HL-60/S4 treated with retinoic acid at 250 ng/mL for 4 days and 3 days (cell line): ENCODE results near the gene CMTR1.
"Not testable (repeated sequence)": the region's sequence is repeated elsewhere in the genome, so short reads cannot be mapped to it uniquely, and the experiment has no call there.

Source experiments
- in situ Hi-C: fragments of 300-500 bp; cut with MboI; formaldehyde crosslinking; loops from 2 replicates; pipeline ENCODE4 v1.7.0; 2022; ENCODE audit warnings: low sequenced_read_pairs

The CMTR1 gene

DNA sequence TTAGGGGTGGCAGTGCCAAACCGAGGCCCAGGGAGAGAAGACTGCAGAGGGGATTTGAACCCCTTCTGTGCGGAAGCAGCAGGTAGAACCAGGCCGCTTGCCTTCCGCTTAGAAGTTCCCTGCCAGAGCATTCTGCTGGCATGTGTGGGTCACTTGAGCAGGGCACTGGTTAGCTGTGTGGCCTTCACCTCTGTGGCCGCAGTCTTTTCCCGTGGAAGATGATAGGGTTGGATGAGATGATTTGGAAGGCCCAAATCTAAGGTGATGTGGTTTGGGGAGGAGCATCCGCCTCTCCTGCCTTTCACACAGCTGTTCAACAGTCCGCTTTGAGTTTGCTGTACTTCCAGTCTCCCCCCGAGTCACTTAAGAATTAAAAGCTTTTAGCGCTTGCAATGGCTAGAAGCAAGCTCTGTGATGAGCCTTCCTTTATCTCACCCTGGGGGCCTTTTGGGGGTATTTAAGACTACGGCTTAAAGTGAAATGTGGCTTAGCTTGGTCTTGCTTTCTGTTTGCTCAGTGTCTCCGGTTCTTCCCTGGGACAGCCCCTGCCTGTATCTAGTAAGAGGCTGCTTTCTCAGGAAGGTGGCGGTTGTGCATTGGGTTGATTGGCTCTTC lies 743 bp downstream of the CMTR1 start:
- in situ Hi-C loops = no loop called here

- in situ Hi-C loops = no loop called here
Observed at GRCh38 chr6:37435373-37435772, 2.4 kb downstream of the CMTR1 start.

DNA sequence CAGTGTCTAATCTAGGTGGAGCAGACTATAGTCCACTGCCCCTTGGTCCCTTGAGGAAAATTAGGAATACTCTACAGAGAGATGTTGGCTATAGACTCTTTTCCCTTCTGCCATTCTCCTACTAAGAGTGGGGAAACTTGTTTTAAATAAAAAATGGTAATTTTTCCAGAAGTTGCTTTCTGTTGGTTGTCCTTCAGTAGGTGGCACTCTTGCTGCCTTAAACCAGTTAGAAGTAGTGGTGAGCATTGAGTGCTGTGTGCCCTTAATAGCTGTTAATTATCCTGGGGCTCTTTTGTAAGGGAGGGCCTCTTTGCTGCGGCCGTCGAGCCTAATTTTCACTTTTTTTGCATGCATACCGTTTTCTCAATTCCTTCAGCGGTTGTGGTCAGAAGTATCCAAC lies 2.8 kb downstream of the CMTR1 start:
- in situ Hi-C loops = no loop called here

GRCh38 chr6:37438930-37439329 lies 5.9 kb downstream of the CMTR1 start:
- in situ Hi-C loops = no loop called here

GRCh38 chr6:37441651-37442050 lies 8.6 kb downstream of the CMTR1 start:
- in situ Hi-C loops = no loop called here

DNA sequence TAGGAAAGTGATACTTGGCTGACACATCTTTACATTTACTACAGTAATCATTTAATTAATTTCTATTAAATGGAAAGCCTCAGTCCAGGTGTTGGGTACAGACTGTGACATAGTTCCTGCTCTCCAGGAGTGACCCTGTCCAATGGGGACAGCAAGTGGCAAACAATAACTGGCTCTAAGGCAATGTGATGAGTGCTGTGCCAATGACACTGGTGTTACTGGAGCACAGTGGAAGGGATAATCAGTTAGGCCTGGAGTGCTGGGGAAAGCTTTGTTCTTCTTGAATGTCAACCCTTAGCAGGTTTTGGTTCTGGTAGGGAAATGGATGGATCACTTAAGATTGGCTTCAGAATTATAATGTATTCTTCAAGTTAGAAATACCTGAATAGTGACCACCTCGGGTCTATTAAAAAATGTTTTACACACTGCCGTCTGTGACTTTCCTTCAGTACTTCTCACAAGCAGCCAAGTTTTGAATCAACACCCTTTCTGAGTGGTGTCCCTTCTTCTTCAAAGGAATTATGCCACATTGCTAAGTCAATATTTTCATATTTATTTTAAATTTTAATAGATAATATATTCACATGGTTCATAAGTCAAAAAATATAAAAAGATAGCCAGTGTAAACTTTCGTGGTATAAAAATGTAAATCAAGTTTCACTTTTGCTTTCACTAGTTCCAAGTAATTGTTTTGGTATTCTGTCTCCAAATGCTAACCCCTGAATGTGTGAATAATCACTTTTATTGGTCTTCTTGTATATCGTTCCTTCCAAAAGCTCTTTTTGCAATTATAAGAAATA lies 9.6 kb downstream of the CMTR1 start:
- in situ Hi-C loops = no loop called here

DNA sequence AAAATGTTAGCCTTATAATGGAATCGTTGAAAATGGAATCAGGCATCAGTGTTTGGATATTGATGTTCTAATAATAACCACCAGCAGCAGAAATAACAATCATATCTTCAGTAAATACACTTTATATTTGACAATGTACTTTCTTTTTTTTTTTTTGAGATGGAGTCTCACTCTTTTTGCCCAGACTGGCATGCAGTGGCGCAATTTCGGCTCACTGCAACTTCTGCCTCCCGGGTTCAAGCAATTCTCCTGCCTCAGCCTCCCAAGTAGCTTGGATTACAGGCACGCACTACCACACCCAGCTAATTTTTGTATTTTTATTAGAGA lies 10.2 kb downstream of the CMTR1 start:
- in situ Hi-C loops = not testable (repeated sequence)

- in situ Hi-C loops = no loop called here
Observed at GRCh38 chr6:37449984-37450383, 17.0 kb downstream of the CMTR1 start.

- in situ Hi-C loops = no loop called here
Observed at GRCh38 chr6:37451441-37452193, 18.6 kb downstream of the CMTR1 start.

DNA sequence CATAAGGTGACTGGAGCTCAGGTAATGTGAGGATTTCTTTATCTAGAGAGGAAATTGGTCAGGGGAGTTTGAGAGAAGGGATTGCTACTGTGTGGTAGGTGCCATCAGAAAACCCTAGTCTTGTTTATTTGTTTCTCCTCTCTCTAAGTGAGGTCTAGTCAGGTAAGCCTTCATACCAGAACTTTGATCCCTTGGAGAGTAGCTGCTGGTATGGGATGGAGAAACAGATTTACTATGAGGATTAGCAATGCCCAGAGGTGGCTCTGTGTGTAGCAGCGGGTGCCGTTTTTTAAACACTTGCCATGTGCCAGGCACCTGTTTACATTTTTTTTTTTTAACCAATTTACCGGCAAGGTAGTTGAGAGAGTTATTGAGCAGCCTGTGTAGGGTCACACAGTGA lies 19.5 kb downstream of the CMTR1 start:
- in situ Hi-C loops = no loop called here

DNA sequence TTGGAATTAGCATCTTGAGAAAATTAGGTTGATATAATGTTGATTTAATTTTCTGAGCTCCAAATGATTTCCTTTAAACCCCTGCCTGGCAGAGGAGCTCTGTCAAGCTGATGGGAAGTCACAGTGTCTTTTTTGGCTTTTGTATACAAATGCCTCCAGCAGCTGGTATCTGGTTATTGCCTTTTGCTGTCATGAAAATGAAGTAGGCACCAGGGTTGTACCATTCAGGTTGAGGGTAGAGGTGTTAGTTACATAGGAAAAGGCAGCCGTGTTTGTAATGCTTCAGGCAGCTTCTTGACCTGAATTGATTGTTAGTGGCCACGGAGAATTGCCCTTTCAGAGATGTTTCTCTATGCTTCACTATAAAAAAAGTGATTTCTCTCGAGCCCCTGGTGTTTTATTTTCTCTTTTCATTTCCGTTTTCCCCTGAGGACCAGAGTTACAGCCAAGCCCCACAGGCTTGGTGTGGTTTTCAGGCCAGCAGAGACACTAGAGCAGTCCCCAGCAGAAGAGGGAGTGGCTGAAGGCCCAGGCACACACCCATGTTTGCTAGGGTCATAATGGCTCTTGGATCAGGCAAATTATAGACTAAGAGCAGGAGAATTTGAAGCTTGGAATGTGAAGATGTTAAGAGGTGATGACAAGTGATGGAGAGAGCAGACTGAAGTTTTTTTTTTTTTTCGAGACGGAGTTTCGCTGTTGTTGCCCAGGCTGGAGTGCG lies 21.6 kb downstream of the CMTR1 start:
- in situ Hi-C loops = no loop called here

DNA sequence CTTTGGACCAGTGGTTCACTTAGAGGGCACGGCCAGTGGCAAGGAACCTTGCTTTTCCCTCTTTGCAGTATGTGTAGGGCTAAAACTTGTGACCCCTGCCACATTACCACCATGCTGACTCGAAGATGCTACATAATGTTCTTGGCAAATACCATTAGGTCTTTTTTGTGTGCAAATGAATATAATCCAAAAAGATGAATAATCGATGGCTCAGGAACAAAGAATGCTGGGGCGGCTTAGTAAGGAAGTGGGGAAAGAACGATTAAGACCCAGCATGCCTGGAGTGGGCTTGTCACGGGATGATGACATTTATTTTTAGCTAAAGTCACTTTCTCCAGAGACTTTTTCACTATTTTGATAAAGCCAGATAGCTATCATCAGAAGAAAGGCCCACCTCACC lies 23.1 kb downstream of the CMTR1 start:
- in situ Hi-C loops = no loop called here

DNA sequence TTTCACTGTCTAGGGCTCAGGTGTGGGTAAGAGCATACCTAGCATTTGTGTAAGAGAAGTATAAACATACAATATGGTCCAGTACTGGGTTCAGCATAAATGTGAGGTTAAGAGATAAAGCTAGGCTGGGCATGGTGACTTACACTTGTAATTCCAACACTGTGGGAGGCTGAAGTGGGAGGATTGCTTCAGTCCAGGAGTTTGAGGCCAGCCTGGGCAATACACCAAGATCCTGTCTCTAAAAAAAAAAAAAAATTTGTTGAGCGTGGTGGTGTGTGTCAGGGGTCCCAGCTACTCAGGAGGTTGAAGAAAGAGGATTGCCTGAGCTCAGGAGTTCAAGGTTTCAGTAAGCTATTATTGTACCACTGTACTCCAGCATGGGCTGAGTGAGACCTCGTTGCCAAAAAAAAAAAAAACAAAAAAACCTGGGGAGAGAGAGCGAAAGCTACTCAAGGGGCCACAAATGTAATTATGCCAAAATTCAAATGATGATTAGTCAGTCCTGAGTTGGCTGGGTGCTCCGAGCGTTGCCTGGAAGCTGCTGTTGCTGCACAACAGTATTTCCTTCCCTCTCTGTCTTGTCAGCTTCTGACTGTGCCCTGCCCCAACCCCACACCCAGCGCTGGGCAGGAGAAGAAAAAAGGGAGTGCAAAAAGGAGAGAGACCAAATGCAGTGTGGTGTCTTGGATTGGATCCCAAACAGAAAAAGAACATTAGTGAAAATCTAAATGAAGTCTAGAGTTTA lies 24.0 kb downstream of the CMTR1 start:
- in situ Hi-C loops = no loop called here

DNA sequence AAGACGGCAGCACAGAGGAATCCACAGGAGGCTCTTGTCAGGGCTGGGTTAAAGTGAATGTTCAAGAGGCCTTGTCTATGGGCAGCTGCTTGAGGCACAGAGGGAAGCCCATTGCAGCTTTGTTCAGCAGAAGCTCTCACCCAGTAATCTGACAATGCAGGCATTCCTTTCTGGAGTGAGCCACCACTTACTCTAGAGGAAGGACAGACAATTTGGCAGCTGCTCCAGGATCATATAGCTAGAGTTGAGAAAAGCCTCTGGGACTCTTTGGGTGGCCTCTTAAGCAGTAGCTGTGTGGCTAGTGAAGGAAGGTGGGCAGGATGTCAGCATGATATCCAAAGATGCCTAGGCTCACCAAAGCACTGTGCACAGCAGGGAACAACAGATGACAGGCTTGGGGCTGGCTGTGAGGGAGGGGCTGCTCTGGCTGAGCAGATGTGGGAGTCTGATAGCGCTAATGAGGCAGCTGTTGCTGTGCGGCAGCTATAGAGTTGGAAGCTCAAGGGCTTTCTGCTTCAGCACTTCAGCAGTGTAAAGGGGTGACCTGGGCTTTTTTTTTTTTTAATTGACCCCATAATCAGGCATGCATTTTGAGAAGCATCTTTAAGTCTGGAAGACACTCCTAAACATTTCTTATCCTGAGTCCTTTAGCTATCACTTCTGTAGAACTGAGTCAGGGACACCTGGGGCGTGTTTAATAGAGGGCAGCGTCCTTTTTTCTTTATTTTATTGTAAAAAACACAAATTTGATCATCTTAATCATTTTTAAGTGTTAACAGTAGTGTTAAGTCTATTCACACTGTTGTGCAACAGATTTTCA lies 27.2 kb downstream of the CMTR1 start:
- in situ Hi-C loops = no loop called here

DNA sequence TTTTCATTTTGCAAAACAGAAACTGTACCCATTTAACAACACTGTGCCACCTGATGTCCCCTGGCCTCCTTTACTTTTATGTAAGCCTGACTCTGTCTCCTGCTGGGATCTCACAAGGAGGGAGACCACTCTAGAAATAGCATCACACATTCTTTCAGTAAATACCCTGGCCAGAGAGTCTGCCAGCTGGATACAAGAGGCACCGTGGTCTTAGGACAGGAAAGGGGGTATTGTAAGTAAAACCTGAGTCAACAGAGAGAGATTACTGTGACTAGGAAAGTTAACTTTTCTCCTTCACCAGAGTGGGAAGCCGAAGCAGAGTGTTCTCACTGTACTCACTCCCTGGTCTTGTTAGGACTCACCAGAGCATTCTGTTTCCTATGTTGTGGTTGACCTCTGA lies 27.8 kb downstream of the CMTR1 start:
- in situ Hi-C loops = no loop called here

DNA sequence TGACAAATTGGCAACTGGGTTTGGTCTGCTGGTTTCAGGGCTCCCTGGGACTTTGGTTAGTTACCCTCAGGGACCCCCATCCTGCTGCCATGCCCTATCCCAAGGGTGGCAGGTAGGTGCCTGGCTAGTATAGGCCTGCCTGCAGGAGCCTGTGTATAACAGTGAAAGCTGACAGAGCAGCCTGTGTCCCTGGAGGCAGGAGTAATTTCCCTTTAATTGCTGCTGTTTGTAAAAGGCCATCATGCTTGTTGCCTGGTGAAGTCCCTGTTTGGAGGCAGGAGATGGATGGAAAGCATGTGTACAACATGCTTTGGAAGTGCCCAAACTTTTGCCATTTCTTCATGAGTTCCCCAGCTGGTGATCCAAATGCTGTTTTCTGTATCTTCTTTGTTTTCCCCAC lies 30.1 kb downstream of the CMTR1 start:
- in situ Hi-C loops = no loop called here

GRCh38 chr6:37467718-37468117 lies 34.7 kb downstream of the CMTR1 start:
- in situ Hi-C loops = no loop called here

GRCh38 chr6:37473364-37474095 lies 40.5 kb downstream of the CMTR1 start:
- in situ Hi-C loops = no loop called here

- in situ Hi-C loops = no loop called here
Observed at GRCh38 chr6:37474316-37474715, 41.3 kb downstream of the CMTR1 start.
